Endothelial cell of umbilical vein (primary cell): Measurements from ENCODE around the gene AKAP11. TPM values are rescaled to one million over a fixed set of nuclear protein-coding genes. Genes with fewer than 3 reads are reported as not detected.

Experiments
- BruUV-seq: library from RNA; stranded (reverse); fragments of 400-500 nt; replicated peaks from 2 replicates; lab custom pipeline; 2021; lab: Mats Ljungman, UMichigan
- CTCF ChIA-PET: fragments of 300-600, 350-600 bp; sonication (Branson Sonifier 250); formaldehyde crosslinking; loops from one replicate; lab custom pipeline; 2021; ENCODE audit warnings: antibody characterized with exemption, inconsistent platforms; lab: Charles Lee
- POLR2A ChIA-PET: fragments of 300-600, 350-600 bp; sonication (Branson Sonifier 250); formaldehyde crosslinking; loops from one replicate; lab custom pipeline; 2021; ENCODE audit warnings: antibody characterized with exemption, inconsistent platforms; lab: Charles Lee
- DNase-seq: peaks from one replicate; pipeline ENCODE4 v3.0.0-alpha.2; 2011; ENCODE audit warnings: low read depth, low spot score
- FAIRE-seq: peaks from 2 replicates; lab custom pipeline; 2011; peaks lifted over from hg19 to GRCh38; lab: Jason Lieb, UNC
- H2AFZ ChIP-seq: 2 replicates; pipeline ENCODE4 v1.6.0; 2012; ENCODE audit warnings: low read depth, low read length, control low read depth, inconsistent platforms
- H3K27ac ChIP-seq: 2 replicates; pipeline ENCODE4 v1.5.1; 2011; ENCODE audit warnings: low read depth, mild to moderate bottlenecking, control low read depth, low read length, moderate library complexity; ENCODE audit not compliant: insufficient read depth
- H3K27me3 ChIP-seq, 2 experiments: 2 replicates each; pipeline versions ENCODE4 v1.6.0 to v1.6.1; 2011; ENCODE audit warnings: low read length in 2 of 2, mixed read lengths in 1 of 2; ENCODE audit not compliant: control insufficient read depth in 2 of 2, insufficient read depth in 2 of 2
- H3K36me3 ChIP-seq, 2 experiments: 2 replicates in 1 of 2; 3 replicates in 1 of 2; pipeline ENCODE4 v1.5.1; 2011; ENCODE audit warnings: low read length in 2 of 2, mild to moderate bottlenecking in 1 of 2, moderate library complexity in 1 of 2; ENCODE audit not compliant: control insufficient read depth in 2 of 2, insufficient read depth in 2 of 2; ENCODE audit errors: extremely low read depth in 1 of 2
- H3K4me1 ChIP-seq: 3 replicates; pipeline ENCODE4 v1.5.1; 2011; ENCODE audit warnings: mild to moderate bottlenecking, low read length; ENCODE audit not compliant: control insufficient read depth, insufficient read depth; ENCODE audit errors: extremely low read depth
- H3K4me2 ChIP-seq: 2 replicates; pipeline ENCODE4 v1.6.1; 2011; ENCODE audit warnings: low read length, control low read depth, mixed read lengths; ENCODE audit not compliant: insufficient read depth
- H3K4me3 ChIP-seq, 3 experiments: fragments of 200-600 bp in 1 of 3; sonication (generic), shearing (Covaris generic) in 1 of 3; replicated peaks in 1 of 3; 2 replicates each; pipeline ENCODE4 v1.5.1; 2011 to 2016; ENCODE audit warnings: control low read depth in 3 of 3, low read length in 3 of 3, mild to moderate bottlenecking in 2 of 3, inconsistent platforms in 1 of 3, low read depth in 1 of 3, moderate library complexity in 1 of 3; ENCODE audit not compliant: insufficient read depth in 1 of 3
- H3K79me2 ChIP-seq: 2 replicates; pipeline ENCODE4 v1.6.0; 2012; ENCODE audit warnings: low read length, inconsistent platforms; ENCODE audit not compliant: control insufficient read depth, insufficient read depth
- H3K9ac ChIP-seq: replicated peaks from 2 replicates; pipeline ENCODE3; 2011; ENCODE audit warnings: low read length, control low read depth; ENCODE audit not compliant: insufficient read depth; ENCODE audit errors: extremely low read depth
- H3K9me1 ChIP-seq: replicated peaks from 3 replicates; pipeline ENCODE4 v1.6.0; 2011; ENCODE audit warnings: mild to moderate bottlenecking, low read length; ENCODE audit not compliant: control insufficient read depth, insufficient read depth; ENCODE audit errors: extremely low read depth
- H3K9me3 ChIP-seq: replicated peaks from 2 replicates; pipeline ENCODE4 v1.5.1; 2012; ENCODE audit warnings: low read length, inconsistent platforms; ENCODE audit not compliant: control insufficient read depth, insufficient read depth
- H4K20me1 ChIP-seq: replicated peaks from 2 replicates; pipeline ENCODE3; 2011; ENCODE audit warnings: mild to moderate bottlenecking, low read length; ENCODE audit not compliant: control insufficient read depth, insufficient read depth; ENCODE audit errors: extremely low read depth
- CTCF ChIP-seq, 2 donors: IDR thresholded peaks; 1 replicate in 1 of 2; 2 replicates in 1 of 2; pipeline ENCODE4 v1.5.1; 2011; ENCODE audit warnings: low read length in 2 of 2, mild to moderate bottlenecking in 2 of 2, moderate library complexity in 2 of 2, control low read depth in 1 of 2, inconsistent platforms in 1 of 2, low read depth in 1 of 2; ENCODE audit not compliant: insufficient read depth in 1 of 2; ENCODE audit errors: extremely low read depth in 1 of 2
- EZH2 ChIP-seq: IDR thresholded peaks from 2 replicates; pipeline ENCODE4 v1.6.1; 2012; ENCODE audit warnings: borderline replicate concordance, low read depth, mild to moderate bottlenecking, moderate library complexity, low read length, inconsistent platforms; ENCODE audit not compliant: severe bottlenecking
- FOS ChIP-seq: IDR thresholded peaks from 2 replicates; pipeline ENCODE4 v1.6.1; 2011; ENCODE audit warnings: mild to moderate bottlenecking, low read length, moderate library complexity, borderline replicate concordance; ENCODE audit not compliant: insufficient read depth
- GATA2 ChIP-seq: IDR thresholded peaks from 2 replicates; pipeline ENCODE4 v1.7.0; 2011; ENCODE audit warnings: low read depth, mild to moderate bottlenecking, moderate library complexity, mixed read lengths, low read length; ENCODE audit not compliant: insufficient read length, insufficient read depth
- JUN ChIP-seq: IDR thresholded peaks from 2 replicates; pipeline ENCODE4 v1.6.1; 2011; ENCODE audit warnings: borderline replicate concordance, low read depth; ENCODE audit not compliant: insufficient read length, insufficient read depth
- MAX ChIP-seq: IDR thresholded peaks from 2 replicates; pipeline ENCODE4 v1.6.1; 2011; ENCODE audit not compliant: insufficient read depth, insufficient read length
- MYC ChIP-seq: IDR thresholded peaks from one replicate; pipeline ENCODE4 v1.6.1; 2011; ENCODE audit warnings: mild to moderate bottlenecking, low read depth, low read length
- POLR2A ChIP-seq: IDR thresholded peaks from 2 replicates; pipeline ENCODE4 v1.6.1; 2012; ENCODE audit warnings: low read depth, mild to moderate bottlenecking, control low read depth, low read length
- POLR2AphosphoS5 ChIP-seq: IDR thresholded peaks from 2 replicates; pipeline ENCODE4 v1.6.1; 2012; ENCODE audit warnings: low read depth, mild to moderate bottlenecking, control low read depth, low read length, moderate library complexity; ENCODE audit not compliant: insufficient read depth
- dilution Hi-C: fragments of 300-500 bp; cut with MboI; formaldehyde crosslinking; loops from one replicate; pipeline ENCODE4 v1.15.0; 2019; ENCODE audit warnings: low sequenced_read_pairs; ENCODE audit not compliant: extremely low pct_ligation_motif_present
- intact Hi-C: fragments of 100-400 bp; cut with micrococcal nuclease; formaldehyde crosslinking; loops from one replicate; pipeline ENCODE4 v1.10.0; 2022
- polyA plus RNA-seq, 4 experiments: library from polyadenylated mRNA; depleted of rRNA in 3 of 4; stranded (reverse) in 3 of 4; unstranded in 1 of 4; fragments of >200 nt; gene quantifications; 2 replicates each; pipeline versions ENCODE4 v1.2.1 to v1.2.3, GENCODE V29; 2011 to 2012; ENCODE audit warnings: missing spikeins in 1 of 4
- total RNA-seq: library from RNA; stranded (reverse); gene quantifications from 2 replicates; pipeline ENCODE4 v1.2.3, GENCODE V29; 2021

The AKAP11 gene
- total and polyA plus RNA-seq, 2 donors (not counting 3 experiments of a cell fraction or from before 2014, with no cell fraction given), result 4.9 to 20.2 TPM

GRCh38 chr13:42260903-42261654 is 10.9 kb upstream of the AKAP11 start:
- H3K36me3 ChIP-seq, result no peaks in the 10 kb centered on the region
- H3K9me3 ChIP-seq, result no peaks in the 10 kb centered on the region
- DNase-seq, result no peak
- H3K4me2 ChIP-seq, result no peak overlapping the region
- TF ChIP-seq MYC (no peak), POLR2AphosphoS5 (no peak), POLR2A (no peak), MAX (no peak), JUN (no peak)
- H3K27me3 ChIP-seq, result no peaks in the 10 kb centered on the region
- ChIA-PET CTCF (interaction anchor here (1.5 kb wide), 1 partner anchor 9 kb away, joined by 4 read pairs; no protein-coding TSS in a partner anchor), POLR2A (no interaction called here)
- no peak overlapping the region for H3K27ac ChIP-seq
- H3K9me1 ChIP-seq, result no peaks in the 10 kb centered on the region
- no peaks in the 10 kb centered on the region for H4K20me1 ChIP-seq
- BruUV-seq, result no TSS peak
- no peak overlapping the region for H3K9ac ChIP-seq
- H2AFZ ChIP-seq, result no peak overlapping the region
- intact Hi-C loops, result no loop called here
- H3K4me3 ChIP-seq, result no peak overlapping the region
- dilution Hi-C loops, result no loop called here
- FAIRE-seq, result no peak
- H3K4me1 ChIP-seq, result peaks cover 3% of the 10 kb centered on the region
- H3K79me2 ChIP-seq, result no peaks in the 10 kb centered on the region

GRCh38 chr13:42266473-42266872 is 5.5 kb upstream of the AKAP11 start:
- CTCF ChIA-PET, result no interaction called here
- intact Hi-C loops, result no loop called here
- peak overlapping the region; percentile 3 for H3K27ac ChIP-seq

More at GRCh38 chr13:42266473-42266872, 5.5 kb upstream of the AKAP11 start:
- no TSS peak for BruUV-seq
- Histone ChIP-seq H3K9me3 (no peaks in the 10 kb centered on the region), H3K4me3 (no peak overlapping the region), H3K9ac (no peak overlapping the region), H4K20me1 (no peaks in the 10 kb centered on the region), H3K36me3 (no peaks in the 10 kb centered on the region), H3K4me1 (peaks cover 20% of the 10 kb centered on the region), H3K9me1 (no peaks in the 10 kb centered on the region), H3K27me3 (no peaks in the 10 kb centered on the region), H2AFZ (peak overlapping the region; percentile 41), H3K79me2 (no peaks in the 10 kb centered on the region), H3K4me2 (peak overlapping the region; percentile 3)
- dilution Hi-C loops, result no loop called here
- peak; percentile 92 for FAIRE-seq
- POLR2A ChIA-PET, result no interaction called here
- TF ChIP-seq FOS, result peak; percentile 20
- no peak for TF ChIP-seq CTCF (IDR thresholded peaks at IDR 0.05; ENCODE audit: extremely low read depth in 1 of 2, insufficient read depth in 1 of 2, low read depth in 1 of 2, low read length in 2 of 2)
- TF ChIP-seq JUN, result no peak
- no peak for TF ChIP-seq POLR2A
- TF ChIP-seq POLR2AphosphoS5, result peak; percentile 26
- TF ChIP-seq GATA2, result peak; percentile 35
- TF ChIP-seq MAX, result no peak
- no peak for TF ChIP-seq EZH2
- TF ChIP-seq MYC, result no peak
- peak; percentile 86 for DNase-seq
